HG03135 (cell line): Measurements from ENCODE around the gene NFIX.

Source experiments
- ATAC-seq: cut with Tn5 transposase; IDR thresholded peaks from one replicate; pipeline ENCODE4 v1.9.1; 2021; ENCODE audit warnings: mild to moderate bottlenecking, moderate library complexity; ENCODE audit not compliant: unreplicated experiment

Gene NFIX

GRCh38 chr19:13089139-13089856 is 94.0 kb downstream of the NFIX start:
- no peak for ATAC-seq

- ATAC-seq: no peak
Measured at GRCh38 chr19:13089857-13090507, 94.7 kb downstream of the NFIX start.

GRCh38 chr19:13090511-13091231 is 95.4 kb downstream of the NFIX start:
- no peak for ATAC-seq

- ATAC-seq: no peak
Measured at GRCh38 chr19:13091400-13092157, 96.3 kb downstream of the NFIX start.

- ATAC-seq: no peak
Measured at GRCh38 chr19:13092158-13092543, 96.9 kb downstream of the NFIX start.

GRCh38 chr19:13092606-13093235 is 97.4 kb downstream of the NFIX start:
- ATAC-seq: no peak

GRCh38 chr19:13093407-13094105 is 98.3 kb downstream of the NFIX start:
- no peak for ATAC-seq

GRCh38 chr19:13094106-13094504 is 98.8 kb downstream of the NFIX start:
- ATAC-seq: no peak

GRCh38 chr19:13094771-13095392 is 99.6 kb downstream of the NFIX start:
- no peak for ATAC-seq

GRCh38 chr19:13095393-13095784 is 100.1 kb downstream of the NFIX start:
- ATAC-seq: no peak

GRCh38 chr19:13095934-13096927 is 101.0 kb downstream of the NFIX start:
- ATAC-seq: no peak

- ATAC-seq: no peak
Measured at GRCh38 chr19:13097033-13097462, 101.8 kb downstream of the NFIX start.

- ATAC-seq: no peak
Measured at GRCh38 chr19:13097463-13098258, 102.4 kb downstream of the NFIX start.

GRCh38 chr19:13098277-13099072 is 103.2 kb downstream of the NFIX start:
- no peak for ATAC-seq

- no peak for ATAC-seq
Measured at GRCh38 chr19:13099073-13099999, 104.1 kb downstream of the NFIX start.
